Right cardiac atrium (tissue), 5 donors: Measurements from ENCODE around the gene CDC20. TPM values are rescaled to one million over a fixed set of nuclear protein-coding genes. Genes with fewer than 3 reads are reported as not detected.
"Not testable (repeated sequence)": the region's sequence is repeated elsewhere in the genome, so short reads cannot be mapped to it uniquely, and the experiment has no call there.

Source experiments
- ATAC-seq, 2 donors: fragments of 200-7000 bp; cut with Tn5 transposase; one replicate each; pipeline versions ENCODE4 v1.8.0 to v1.9.1; 2020; ENCODE audit warnings: moderate library complexity in 2 of 2, mild to moderate bottlenecking in 1 of 2
- DNase-seq, 3 donors: peaks; one replicate each; pipeline ENCODE4 v3.0.0-alpha.2; 2020
- H3K27ac ChIP-seq: one replicate; pipeline ENCODE4 v1.5.1; 2013; ENCODE audit warnings: mild to moderate bottlenecking, low read length, control low read depth, moderate library complexity
- H3K27me3 ChIP-seq: one replicate; pipeline ENCODE4 v1.6.1; 2013; ENCODE audit not compliant: control insufficient read depth, insufficient read depth
- H3K4me1 ChIP-seq: one replicate; pipeline ENCODE4 v1.6.1; 2013; ENCODE audit warnings: low read length; ENCODE audit not compliant: control insufficient read depth, insufficient read depth
- H3K4me3 ChIP-seq: one replicate; pipeline ENCODE4 v1.5.1; 2013; ENCODE audit warnings: low read length, control low read depth
- H3K9me3 ChIP-seq: one replicate; pipeline ENCODE4 v1.6.1; 2013; ENCODE audit warnings: low read length; ENCODE audit not compliant: control insufficient read depth
- WGBS: extraction: QIAGEN DNeasy Blood & Tissue Kit; methylation state at CpG from one replicate; pipeline ENCODE4 v1.1.7; 2013; 5-methylcytosine and 5-hydroxymethylcytosine counted together
- intact Hi-C, 4 donors: fragments of 100-400 bp; cut with DNase I; formaldehyde crosslinking; loops; one replicate each; pipeline versions ENCODE4 v1.11.0 to v1.14.0; 2022 to 2023
- polyA plus RNA-seq: library from polyadenylated mRNA; stranded (reverse); fragments of 200-250 nt; gene quantifications from one replicate; pipeline ENCODE4 v1.2.3, GENCODE V29; 2013
- total RNA-seq, 4 donors: library from RNA; stranded (reverse); fragmentation: NEBNext Ultra II Directional; extraction: Animal tissue kit (Norgen Biotek cat#: 25700); gene quantifications; one replicate each; pipeline ENCODE4 v1.2.1, GENCODE V29; 2021
- donor health status: healthy with polysubstance abuse.
- donor health status: DM: no; HTN: yes; CAD: no.
- donor health status: DM: no; HTN: no; CAD: no.
- donor health status: DM: no; HTN: yes; CAD: no; lungs with severe emphysema.
- donor health status: DM: yes; HTN: yes; CAD: no.

CDC20 gene
- total and polyA plus RNA-seq, 5 donors = 0.54 to 3.5 (median 1.3) TPM

DNA sequence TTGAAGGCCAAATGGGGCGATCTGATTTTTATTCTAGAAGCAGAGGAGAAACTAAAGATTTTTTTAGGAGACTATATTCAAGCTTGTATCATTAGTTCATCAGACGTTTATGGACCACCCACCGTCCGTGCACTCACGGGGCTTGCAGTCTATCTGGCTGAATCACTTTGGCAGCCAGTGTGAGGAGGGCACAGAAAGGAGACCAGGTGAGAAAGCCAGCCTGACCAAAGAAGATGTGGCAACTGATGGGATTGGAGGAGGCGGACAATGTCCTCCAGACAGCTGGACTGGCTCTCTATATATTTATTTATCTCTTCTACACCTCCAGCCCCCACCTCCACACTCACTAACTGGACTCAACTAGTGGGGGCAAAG is 9.9 kb downstream of the CDC20 start:
- 21% methylated on average over 6 of the region's 6 CpGs for WGBS
- no peaks in the 10 kb centered on the region for H3K27me3 ChIP-seq
- peak overlapping the region; percentile 96 for H3K27ac ChIP-seq
- ATAC-seq = no peak
- intact Hi-C loops = no loop called here
- H3K4me3 ChIP-seq = peak overlapping the region; percentile 82
- H3K9me3 ChIP-seq = no peaks in the 10 kb centered on the region
- no peak for DNase-seq
- peaks cover 12% of the 10 kb centered on the region for H3K4me1 ChIP-seq

DNA sequence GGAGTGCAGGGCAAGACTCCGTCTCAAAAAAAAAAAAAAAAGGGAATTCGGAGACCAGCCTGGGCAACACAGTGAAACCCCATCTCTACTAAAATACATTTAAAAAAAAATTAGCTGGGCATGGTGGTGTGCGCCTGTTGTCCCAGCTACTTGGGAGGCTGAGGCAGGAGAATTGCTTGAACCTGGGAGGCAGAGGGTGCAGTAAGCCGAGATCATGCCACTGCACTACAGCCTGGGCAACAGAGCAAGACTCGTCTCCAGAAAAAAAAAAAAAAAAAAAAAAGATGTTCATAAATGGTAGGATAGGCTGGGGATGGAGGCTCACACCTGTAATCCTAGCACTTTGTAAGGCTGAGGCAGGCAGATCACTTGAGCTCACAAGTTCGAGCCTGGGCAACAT is 11.0 kb downstream of the CDC20 start:
- H3K4me3 ChIP-seq, H3K27ac ChIP-seq, H3K9me3 ChIP-seq, intact Hi-C loops, H3K27me3 ChIP-seq, ATAC-seq, DNase-seq: not testable (repeated sequence)
- peaks cover 12% of the 10 kb centered on the region for H3K4me1 ChIP-seq
- WGBS = 96% methylated on average over 6 of the region's 6 CpGs

DNA sequence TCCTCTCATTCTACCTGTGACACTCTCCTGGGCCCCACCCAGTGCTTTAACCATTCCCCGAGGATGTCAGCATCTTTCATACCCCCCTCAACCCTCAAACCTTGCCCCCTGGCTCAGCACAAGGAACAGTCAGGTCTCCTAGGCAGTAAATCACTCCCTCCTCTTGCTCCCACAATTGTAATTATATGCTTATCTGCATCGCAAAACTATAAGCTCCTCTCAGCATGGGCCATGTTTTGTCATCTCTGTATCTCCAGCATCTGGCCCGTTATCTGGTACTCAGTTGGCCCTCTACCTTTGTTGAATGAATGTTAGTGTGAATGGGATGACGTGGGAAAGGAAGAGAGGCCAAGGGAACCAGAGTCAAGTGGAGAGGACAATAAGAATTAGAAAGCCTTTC is 11.8 kb downstream of the CDC20 start:
- intact Hi-C loops = no loop called here
- 85% methylated on average over 4 of the region's 4 CpGs for WGBS
- peaks cover 12% of the 10 kb centered on the region for H3K4me1 ChIP-seq

DNA sequence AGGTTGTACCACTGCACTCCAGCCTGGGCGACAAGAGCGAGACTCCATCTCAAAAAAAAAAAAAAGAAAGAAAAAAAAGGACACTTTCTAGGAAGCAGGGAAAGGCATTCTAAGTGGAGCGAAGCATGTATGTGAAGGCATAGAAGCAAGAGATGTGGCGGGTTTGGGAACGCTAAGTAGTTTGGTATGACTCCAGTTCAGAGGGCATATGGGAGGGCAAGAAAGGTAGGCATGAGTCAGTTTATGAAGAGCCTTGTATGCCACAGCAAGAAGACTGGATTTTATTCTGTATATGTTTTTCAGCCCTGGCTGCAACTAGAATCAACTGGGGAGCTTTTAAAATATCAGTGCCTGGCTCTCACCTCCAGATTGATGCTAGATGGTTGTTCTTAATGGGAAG is 13.4 kb downstream of the CDC20 start:
- intact Hi-C loops = no loop called here
- 99% methylated on average over 5 of the region's 5 CpGs for WGBS
- H3K27ac ChIP-seq = no peak overlapping the region
- H3K9me3 ChIP-seq = no peaks in the 10 kb centered on the region
- no peaks in the 10 kb centered on the region for H3K27me3 ChIP-seq
- ATAC-seq = no peak
- no peak for DNase-seq
- no peak overlapping the region for H3K4me3 ChIP-seq
- H3K4me1 ChIP-seq = peaks cover 5% of the 10 kb centered on the region

More for the DNA sequence above, 11.8 kb downstream of the CDC20 start:
- no peak overlapping the region for H3K4me3 ChIP-seq
- DNase-seq = no peak
- H3K27me3 ChIP-seq = no peaks in the 10 kb centered on the region
- no peak overlapping the region for H3K27ac ChIP-seq
- H3K9me3 ChIP-seq = no peaks in the 10 kb centered on the region
- ATAC-seq = no peak

DNA sequence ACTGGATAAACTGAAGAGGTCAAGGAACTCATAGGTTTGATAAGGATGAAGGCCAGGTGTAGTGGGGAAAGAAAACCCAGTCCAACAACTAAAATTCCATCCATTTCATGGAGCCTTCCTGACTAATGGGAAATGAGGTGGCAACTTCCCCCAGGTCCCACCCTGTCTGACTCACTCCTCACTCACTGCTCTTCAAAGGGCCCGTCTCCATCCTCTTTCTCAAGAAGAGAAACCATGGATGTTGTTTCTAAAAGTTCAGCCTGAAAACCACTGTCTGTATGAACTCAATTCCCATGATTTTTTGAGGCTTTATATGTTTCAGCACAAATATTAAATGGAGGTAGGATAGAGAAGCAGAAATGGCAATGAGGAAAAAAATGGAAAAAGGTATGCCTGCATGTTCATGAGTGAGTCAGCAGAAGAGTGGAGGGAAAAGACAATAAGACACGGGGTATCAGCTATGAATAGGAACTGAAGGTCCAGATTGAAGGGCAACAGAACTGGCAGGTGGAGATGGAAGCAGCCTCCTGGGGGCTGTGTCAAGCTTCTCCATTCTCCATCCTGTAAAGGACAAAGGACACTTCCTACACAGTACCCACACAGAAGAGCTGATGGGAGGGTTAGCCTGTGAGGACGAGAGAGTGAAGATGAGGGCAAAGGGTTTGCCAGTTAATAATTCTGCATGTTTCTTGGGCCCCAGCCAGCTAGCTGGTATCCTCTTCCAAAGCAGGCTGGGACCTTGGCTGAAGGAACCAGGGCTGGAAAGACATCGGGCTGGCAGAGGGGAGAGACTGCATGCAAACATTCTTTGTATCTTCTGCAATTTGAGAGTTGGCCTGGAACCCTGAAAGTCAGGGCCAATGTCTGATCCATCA is 14.5 kb downstream of the CDC20 start:
- Histone ChIP-seq H3K27ac (peak overlapping the region; percentile 80), H3K27me3 (no peaks in the 10 kb centered on the region), H3K4me1 (peaks cover 5% of the 10 kb centered on the region), H3K9me3 (no peaks in the 10 kb centered on the region), H3K4me3 (no peak overlapping the region)
- intact Hi-C loops = no loop called here
- ATAC-seq (peak; percentile 32 to 75), DNase-seq (peak in 2 of 3 donors; percentile 30 to 56)
- 48% methylated on average over 4 of the region's 4 CpGs for WGBS

DNA sequence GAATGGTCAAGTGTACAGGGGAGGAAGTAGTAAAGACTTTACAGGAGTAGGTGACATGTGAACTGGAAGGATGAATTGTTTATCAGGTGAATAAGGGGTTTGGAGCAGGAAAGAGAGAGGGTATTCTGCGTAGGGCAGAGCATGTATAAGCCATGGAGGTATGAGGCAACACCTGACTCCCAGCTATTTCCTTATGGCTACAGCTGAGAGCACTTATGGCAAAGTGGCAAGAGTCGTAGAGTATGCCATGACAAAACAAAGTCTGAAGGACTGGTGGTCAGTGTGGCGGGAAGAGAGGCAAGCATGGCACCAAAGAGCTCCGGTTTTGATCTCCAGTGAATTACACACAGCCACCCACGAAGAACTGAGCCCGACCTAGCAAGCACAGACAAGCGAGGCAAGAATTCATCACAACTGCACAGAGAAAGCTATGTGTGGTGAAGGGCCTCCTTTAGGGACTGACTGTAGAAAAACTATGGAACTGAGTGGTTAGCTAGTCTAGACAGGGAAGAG is 18.0 kb downstream of the CDC20 start:
- Histone ChIP-seq H3K4me3 (no peak overlapping the region), H3K27me3 (no peaks in the 10 kb centered on the region), H3K9me3 (no peaks in the 10 kb centered on the region), H3K4me1 (peaks cover 5% of the 10 kb centered on the region), H3K27ac (no peak overlapping the region)
- no peak for ATAC-seq
- no peak for DNase-seq
- intact Hi-C loops = no loop called here
- 84% methylated on average over 7 of the region's 7 CpGs for WGBS

DNA sequence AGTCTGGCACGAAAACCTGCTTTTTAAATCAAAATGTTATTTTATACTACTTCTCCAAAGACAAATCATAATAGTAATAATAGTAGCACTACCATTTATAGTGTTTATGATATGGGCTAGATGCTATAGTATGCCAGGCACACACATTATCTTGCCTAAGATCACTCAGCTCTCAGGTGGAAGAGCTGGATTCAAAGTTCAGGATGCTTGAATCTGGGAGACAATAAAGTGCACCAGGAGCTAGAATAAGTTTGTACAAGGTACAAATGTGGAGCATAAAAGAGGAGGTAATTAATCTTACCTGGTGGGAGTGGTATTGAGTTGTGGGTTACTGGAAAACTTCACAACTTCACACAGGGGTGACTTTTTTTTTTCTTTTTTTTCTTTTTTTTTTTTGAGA is 19.1 kb downstream of the CDC20 start:
- DNase-seq = no peak
- peaks cover 13% of the 10 kb centered on the region for H3K4me1 ChIP-seq
- H3K27ac ChIP-seq = no peak overlapping the region
- no peaks in the 10 kb centered on the region for H3K27me3 ChIP-seq
- intact Hi-C loops = no loop called here
- WGBS = 97% methylated on average over 1 of the region's 1 CpG
- no peaks in the 10 kb centered on the region for H3K9me3 ChIP-seq
- no peak overlapping the region for H3K4me3 ChIP-seq
- no peak for ATAC-seq

DNA sequence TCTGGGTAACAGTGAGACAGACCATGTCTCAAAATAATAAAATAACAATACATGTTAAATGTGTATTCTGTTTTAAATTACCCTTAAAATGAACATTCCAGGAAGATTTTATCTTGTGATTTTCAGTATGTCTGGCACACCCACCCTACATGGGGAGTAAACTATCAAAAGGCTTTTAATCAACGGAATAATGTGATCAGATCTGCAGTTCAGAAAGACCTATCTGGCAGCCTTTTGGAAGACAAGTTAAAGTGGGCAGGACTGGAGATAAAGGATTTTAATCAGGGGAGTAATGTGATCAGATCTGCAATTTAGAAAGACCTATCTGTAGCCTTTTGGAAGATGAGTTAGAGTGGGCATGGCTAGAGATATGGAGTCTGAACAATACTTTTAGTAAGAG is 20.7 kb downstream of the CDC20 start:
- Histone ChIP-seq H3K27me3 (no peaks in the 10 kb centered on the region), H3K9me3 (no peaks in the 10 kb centered on the region), H3K4me1 (peaks cover 13% of the 10 kb centered on the region), H3K27ac (no peak overlapping the region), H3K4me3 (no peak overlapping the region)
- intact Hi-C loops = no loop called here
- DNase-seq (no peak), ATAC-seq (no peak)
- 97% methylated on average over 1 of the region's 1 CpG for WGBS

DNA sequence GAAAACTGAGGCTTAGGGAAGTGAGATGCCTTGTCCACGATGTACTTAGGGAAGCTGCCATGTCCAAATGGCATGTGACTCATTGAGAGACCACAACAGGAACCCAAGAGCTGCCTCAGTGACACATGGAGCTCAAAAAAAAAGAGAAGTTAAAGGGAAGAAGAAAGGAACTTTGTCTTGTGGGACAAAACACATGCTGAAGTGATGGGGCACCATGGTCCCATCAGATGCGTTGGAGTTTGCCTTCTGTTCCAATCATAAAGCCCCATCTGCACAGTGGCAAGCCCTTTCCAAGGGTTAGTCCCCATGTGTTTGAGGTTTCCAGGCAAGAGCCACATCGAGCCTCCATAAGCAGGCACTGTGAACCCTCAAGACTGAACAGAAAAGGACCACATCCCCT is 22.8 kb downstream of the CDC20 start:
- Histone ChIP-seq H3K27ac (no peak overlapping the region), H3K4me1 (peaks cover 13% of the 10 kb centered on the region), H3K27me3 (no peaks in the 10 kb centered on the region), H3K4me3 (no peak overlapping the region), H3K9me3 (no peaks in the 10 kb centered on the region)
- intact Hi-C loops = loop anchor here (5.0 to 10.0 kb wide), 2 partner anchors 144 to 147 kb away; no protein-coding TSS in a partner anchor
- WGBS = 70% methylated on average over 3 of the region's 3 CpGs
- ATAC-seq (peak; percentile 14 to 24), DNase-seq (no peak)

DNA sequence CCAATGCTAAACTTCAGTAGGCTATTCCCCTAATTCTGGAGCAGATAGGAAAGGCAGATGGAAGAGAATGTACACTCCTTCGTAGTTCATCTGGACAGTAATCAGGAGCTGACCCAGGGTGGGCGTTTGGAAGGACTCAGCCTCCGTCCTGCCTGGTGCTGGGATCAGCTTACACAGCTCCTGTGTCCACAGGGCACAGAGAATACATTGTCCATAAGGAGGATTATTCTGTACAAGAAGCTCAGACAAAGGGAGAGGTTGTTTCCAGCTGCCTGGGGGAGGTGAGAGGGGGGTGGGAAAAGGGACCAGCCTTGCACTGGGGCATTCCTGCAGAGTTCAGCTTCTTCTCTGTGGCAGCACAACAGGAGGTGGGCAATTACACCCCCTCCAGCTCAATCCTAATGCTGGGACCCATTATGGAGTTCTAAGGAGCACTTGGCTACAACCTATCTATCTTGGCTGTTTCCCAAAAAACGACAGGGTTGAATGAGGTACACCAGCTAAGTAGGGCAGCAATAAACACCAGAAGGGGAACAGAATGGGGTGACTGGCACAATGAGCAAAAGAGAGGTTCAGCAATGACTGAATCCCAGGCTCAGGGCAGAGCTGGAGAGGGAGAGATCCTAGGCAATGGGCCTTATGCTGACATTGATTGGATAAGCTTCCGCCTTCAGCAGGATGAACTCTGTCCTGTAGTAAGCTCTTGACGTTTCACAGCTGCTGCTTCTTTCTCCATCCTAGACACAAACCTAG is 23.4 kb downstream of the CDC20 start:
- Histone ChIP-seq H3K27me3 (no peaks in the 10 kb centered on the region), H3K9me3 (no peaks in the 10 kb centered on the region), H3K4me1 (peaks cover 13% of the 10 kb centered on the region), H3K4me3 (no peak overlapping the region), H3K27ac (peak overlapping the region; percentile 31)
- 42% methylated on average over 6 of the region's 6 CpGs for WGBS
- intact Hi-C loops = loop anchor here (5.0 to 10.0 kb wide), 2 partner anchors 145 to 147 kb away; no protein-coding TSS in a partner anchor
- DNase-seq = no peak
- peak; percentile 53 to 70 for ATAC-seq

DNA sequence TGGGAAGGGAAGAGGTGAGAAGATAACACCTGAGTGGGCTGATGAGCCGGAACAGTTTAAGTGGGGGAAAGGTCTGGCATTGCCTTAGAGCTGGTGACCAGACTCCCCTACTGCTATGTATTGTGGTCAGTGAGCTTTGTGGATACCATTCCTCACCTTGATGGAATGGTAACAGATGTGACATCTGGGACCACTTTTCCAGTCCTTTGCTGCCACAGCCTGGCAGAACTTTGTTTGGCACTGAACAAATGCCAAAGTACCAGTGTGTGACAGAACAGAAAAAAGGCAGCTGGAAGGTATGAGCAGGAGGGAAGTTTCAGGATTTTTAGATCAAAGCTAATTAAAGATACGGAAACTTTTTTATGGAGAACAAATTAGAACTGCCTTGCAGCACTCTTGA is 24.7 kb downstream of the CDC20 start:
- Histone ChIP-seq H3K27me3 (no peaks in the 10 kb centered on the region), H3K4me1 (peaks cover 17% of the 10 kb centered on the region), H3K27ac (no peak overlapping the region), H3K9me3 (no peaks in the 10 kb centered on the region), H3K4me3 (no peak overlapping the region)
- WGBS = 77% methylated on average over 2 of the region's 2 CpGs
- intact Hi-C loops = loop anchor here (5.0 to 10.0 kb wide), 2 partner anchors 146 to 149 kb away; no protein-coding TSS in a partner anchor
- DNase-seq (no peak), ATAC-seq (peak; percentile 6 to 10)
